ENCODE measurements around the gene TRIM71.

Gene TRIM71

DNA sequence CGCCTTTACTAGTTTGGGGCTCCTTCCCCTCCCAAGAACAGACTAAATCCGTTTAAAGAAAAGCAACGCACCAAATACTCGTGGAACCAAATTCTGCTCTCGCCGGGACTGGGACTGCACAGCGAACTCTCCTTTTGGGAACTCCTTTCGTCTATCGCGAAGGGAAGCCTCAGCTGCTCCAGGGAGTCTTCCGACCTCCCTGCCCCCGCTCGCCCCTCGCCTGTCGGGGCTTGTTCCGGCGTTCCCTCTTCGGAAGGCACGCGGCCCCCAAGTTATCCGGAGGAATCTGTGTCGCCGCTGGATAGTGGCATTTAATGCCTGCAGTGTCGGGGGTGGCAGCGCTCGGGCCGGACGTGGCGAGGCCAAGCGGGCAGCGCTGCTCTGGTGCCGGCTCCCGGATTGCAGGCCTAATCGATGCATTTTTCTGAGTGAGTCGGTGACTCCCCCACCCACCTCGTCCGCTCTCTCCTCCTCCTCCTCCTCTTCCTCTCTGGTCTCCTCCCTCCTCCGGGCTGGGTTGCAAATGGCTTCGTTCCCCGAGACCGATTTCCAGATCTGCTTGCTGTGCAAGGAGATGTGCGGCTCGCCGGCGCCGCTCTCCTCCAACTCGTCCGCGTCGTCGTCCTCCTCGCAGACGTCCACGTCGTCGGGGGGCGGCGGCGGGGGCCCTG lies at the start of gene TRIM71:
Gene TRIM71 (plus strand): TSS at position 440 of the 671 bp plus-strand sequence. CDS start 84 bp downstream, at position 524.
- Histone ChIP-seq H3K4me1 (ENCODE audit: insufficient read depth, low read length) (peaks cover 35% of the 10 kb centered on the region), H3K4me2 (ENCODE audit: insufficient read depth, low read length) (peak within 1 kb of the TSS; percentile 66), H3K27me3 (ENCODE audit: insufficient read depth, low read length, poor library complexity) (peaks cover 6% of the 10 kb centered on the region), H3K79me2 (ENCODE audit: insufficient read depth, low read length) (0 out of 2 replicates have a peak, but pooled peaks cover 2% of the 10 kb centered on the region), H3K4me3 (ENCODE audit: low read depth in 1 of 2, low read length in 2 of 2) (peak within 1 kb of the TSS; percentile 21 to 57; a peak in 3 of 4 replicates), H3K27ac (ENCODE audit: low read length) (peak within 1 kb of the TSS; percentile 59; the same call in 1 of the 2 replicates), H3K9ac (ENCODE audit: low read depth, low read length) (peak within 1 kb of the TSS; percentile 69), H2AFZ (ENCODE audit: low read depth, low read length) (peak within 1 kb of the TSS; percentile 61), H3K9me3 (ENCODE audit: insufficient read depth, low read length, severe bottlenecking) (no peaks in the 10 kb centered on the region), H3K36me3 (ENCODE audit: insufficient read depth, low read length) (no peaks in the 10 kb centered on the region), H4K20me1 (ENCODE audit: insufficient read depth, low read length) (no peaks in the 10 kb centered on the region)
- DNase-seq, result no peak
- ATAC-seq (ENCODE audit: insufficient read depth, low read depth), result no peak
- TF ChIP-seq EZH2 (IDR thresholded peaks at IDR 0.05; ENCODE audit: borderline replicate concordance, low read depth, low read length, severe bottlenecking), result no peak
- TF ChIP-seq, protein P1, sequence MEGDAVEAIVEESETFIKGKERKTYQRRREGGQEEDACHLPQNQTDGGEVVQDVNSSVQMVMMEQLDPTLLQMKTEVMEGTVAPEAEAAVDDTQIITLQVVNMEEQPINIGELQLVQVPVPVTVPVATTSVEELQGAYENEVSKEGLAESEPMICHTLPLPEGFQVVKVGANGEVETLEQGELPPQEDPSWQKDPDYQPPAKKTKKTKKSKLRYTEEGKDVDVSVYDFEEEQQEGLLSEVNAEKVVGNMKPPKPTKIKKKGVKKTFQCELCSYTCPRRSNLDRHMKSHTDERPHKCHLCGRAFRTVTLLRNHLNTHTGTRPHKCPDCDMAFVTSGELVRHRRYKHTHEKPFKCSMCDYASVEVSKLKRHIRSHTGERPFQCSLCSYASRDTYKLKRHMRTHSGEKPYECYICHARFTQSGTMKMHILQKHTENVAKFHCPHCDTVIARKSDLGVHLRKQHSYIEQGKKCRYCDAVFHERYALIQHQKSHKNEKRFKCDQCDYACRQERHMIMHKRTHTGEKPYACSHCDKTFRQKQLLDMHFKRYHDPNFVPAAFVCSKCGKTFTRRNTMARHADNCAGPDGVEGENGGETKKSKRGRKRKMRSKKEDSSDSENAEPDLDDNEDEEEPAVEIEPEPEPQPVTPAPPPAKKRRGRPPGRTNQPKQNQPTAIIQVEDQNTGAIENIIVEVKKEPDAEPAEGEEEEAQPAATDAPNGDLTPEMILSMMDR (IDR thresholded peaks at IDR 0.05; ENCODE audit: borderline replicate concordance, extremely low read depth, low read length, poor library complexity, severe bottlenecking), result no peak

DNA sequence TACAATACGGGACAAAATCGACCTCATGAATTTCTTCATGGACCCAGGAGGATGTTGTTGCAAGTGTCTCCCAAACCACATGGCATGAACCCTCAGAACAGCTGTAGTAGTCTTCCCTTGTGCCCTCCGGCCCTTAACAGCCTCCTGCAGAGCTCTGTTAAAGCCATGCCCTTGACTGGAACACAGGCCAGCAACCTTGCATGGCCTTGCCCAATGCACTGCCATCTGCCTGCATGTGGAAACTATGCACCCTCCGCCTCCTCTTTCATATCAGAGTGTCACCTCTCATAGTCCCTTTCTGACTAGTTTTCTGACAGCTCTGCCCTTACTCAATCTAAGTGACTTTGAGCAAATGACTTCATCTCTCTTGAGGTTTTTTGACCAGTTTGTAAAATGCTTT lies 39.4 kb upstream of the TRIM71 start:
- H4K20me1 ChIP-seq (ENCODE audit: insufficient read depth, low read length), result no peaks in the 10 kb centered on the region
- no peak for ATAC-seq (ENCODE audit: insufficient read depth, low read depth)
- no peak overlapping the region for H3K27ac ChIP-seq (ENCODE audit: low read length)

DNA sequence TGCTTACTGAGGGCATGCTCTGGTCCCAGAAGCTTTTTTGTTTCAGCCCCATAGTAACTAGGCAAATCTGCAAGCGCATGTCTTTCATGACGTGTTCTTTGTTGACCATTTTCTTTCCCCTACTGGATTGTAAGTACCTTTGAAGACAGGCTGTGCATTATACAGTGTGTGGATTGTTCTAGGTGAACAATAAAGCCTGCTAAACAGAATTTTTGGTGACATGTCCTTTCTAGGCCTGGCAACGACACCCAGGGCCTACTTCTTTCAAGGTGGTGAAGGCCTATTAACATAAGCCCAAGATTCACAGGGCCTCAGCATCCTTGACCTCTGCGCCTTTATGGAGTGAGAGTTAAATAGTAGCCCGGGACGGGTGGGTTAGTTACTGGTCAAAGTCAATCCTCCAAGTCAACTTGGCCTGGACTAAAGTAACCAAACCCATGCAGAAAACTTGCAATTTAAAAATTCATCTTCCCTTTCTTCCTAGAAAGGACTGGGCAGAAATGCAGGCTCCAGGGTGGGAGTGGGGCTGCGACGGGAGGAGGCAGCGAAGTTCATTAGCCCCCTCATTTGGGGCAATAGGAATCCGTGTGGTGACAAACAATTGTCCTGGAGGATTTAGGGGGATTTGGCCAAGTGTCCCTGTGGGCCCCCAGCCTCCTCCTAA lies 37.6 kb upstream of the TRIM71 start:
- no peaks in the 10 kb centered on the region for H3K9me3 ChIP-seq (ENCODE audit: insufficient read depth, low read length, severe bottlenecking)
- no peak overlapping the region for H3K9ac ChIP-seq (ENCODE audit: low read depth, low read length)
- H3K4me2 ChIP-seq (ENCODE audit: insufficient read depth, low read length), result no peak overlapping the region
- no peaks in the 10 kb centered on the region for H3K79me2 ChIP-seq (ENCODE audit: insufficient read depth, low read length)
- no peak for ATAC-seq (ENCODE audit: insufficient read depth, low read depth)
- H3K27me3 ChIP-seq (ENCODE audit: insufficient read depth, low read length, poor library complexity), result no peaks in the 10 kb centered on the region
- no peak for DNase-seq
- H3K36me3 ChIP-seq (ENCODE audit: insufficient read depth, low read length), result peaks cover 3% of the 10 kb centered on the region; the same call in 1 of the 2 replicates
- no peak overlapping the region for H3K27ac ChIP-seq (ENCODE audit: low read length)
- H2AFZ ChIP-seq (ENCODE audit: low read depth, low read length), result no peak overlapping the region
- peaks cover 10% of the 10 kb centered on the region for H3K4me1 ChIP-seq (ENCODE audit: insufficient read depth, low read length)
- TF ChIP-seq EZH2 (IDR thresholded peaks at IDR 0.05; ENCODE audit: borderline replicate concordance, low read depth, low read length, severe bottlenecking), result no peak
- TF ChIP-seq, protein P1 (IDR thresholded peaks at IDR 0.05; ENCODE audit: borderline replicate concordance, extremely low read depth, low read length, poor library complexity, severe bottlenecking), result no peak
- no peak overlapping the region for H3K4me3 ChIP-seq (ENCODE audit: low read depth in 1 of 2, low read length in 2 of 2)
- H4K20me1 ChIP-seq (ENCODE audit: insufficient read depth, low read length), result no peaks in the 10 kb centered on the region

More for the DNA sequence above, 39.4 kb upstream of the TRIM71 start:
- Histone ChIP-seq H3K9me3 (ENCODE audit: insufficient read depth, low read length, severe bottlenecking) (no peaks in the 10 kb centered on the region), H3K27me3 (ENCODE audit: insufficient read depth, low read length, poor library complexity) (no peaks in the 10 kb centered on the region), H3K9ac (ENCODE audit: low read depth, low read length) (no peak overlapping the region), H3K4me3 (ENCODE audit: low read depth in 1 of 2, low read length in 2 of 2) (no peak overlapping the region), H3K36me3 (ENCODE audit: insufficient read depth, low read length) (peaks cover 19% of the 10 kb centered on the region), H3K4me2 (ENCODE audit: insufficient read depth, low read length) (no peak overlapping the region), H3K4me1 (ENCODE audit: insufficient read depth, low read length) (peaks cover 10% of the 10 kb centered on the region), H2AFZ (ENCODE audit: low read depth, low read length) (no peak overlapping the region), H3K79me2 (ENCODE audit: insufficient read depth, low read length) (no peaks in the 10 kb centered on the region)
- TF ChIP-seq EZH2 (IDR thresholded peaks at IDR 0.05; ENCODE audit: borderline replicate concordance, low read depth, low read length, severe bottlenecking), result no peak
- TF ChIP-seq, protein P1 (IDR thresholded peaks at IDR 0.05; ENCODE audit: borderline replicate concordance, extremely low read depth, low read length, poor library complexity, severe bottlenecking), result peak; percentile 18
- no peak for DNase-seq

Data from DND-41 (cell line).